Spleen (tissue), 11 donors: ENCODE measurements around the gene ARL6IP4. TPM values are rescaled to one million over a fixed set of nuclear protein-coding genes. Genes with fewer than 3 reads are reported as not detected.
"Not testable (repeated sequence)": the region's sequence is repeated elsewhere in the genome, so short reads cannot be mapped to it uniquely, and the experiment has no call there.

Experiments
- DNase-seq: peaks from one replicate; pipeline ENCODE4 v3.0.0-alpha.2; 2020
- H3K27ac ChIP-seq, 8 donors: fragments of 200-600 bp; sonication (generic) in 7 of 8; 1 replicate in 4 of 8; 2 replicates in 4 of 8; pipeline versions ENCODE4 v1.5.0 to v1.8.0; 2016 to 2021; ENCODE audit warnings: inconsistent platforms in 4 of 8, mild to moderate bottlenecking in 4 of 8, moderate library complexity in 1 of 8
- H3K27me3 ChIP-seq, 7 donors: fragments of 200-600 bp; sonication (generic) in 6 of 7; replicated peaks in 1 of 7; 1 replicate in 4 of 7; 2 replicates in 3 of 7; pipeline versions ENCODE4 v1.5.0 to v1.8.0; 2016 to 2021; ENCODE audit warnings: inconsistent platforms in 3 of 7, mild to moderate bottlenecking in 1 of 7
- H3K36me3 ChIP-seq, 6 donors: fragments of 200-600 bp; sonication (generic) in 5 of 6; 1 replicate in 4 of 6; 2 replicates in 2 of 6; pipeline versions ENCODE4 v1.5.0 to v1.8.0; 2016 to 2021; ENCODE audit warnings: inconsistent platforms in 2 of 6
- H3K4me1 ChIP-seq, 6 donors: fragments of 200-600 bp; sonication (generic) in 5 of 6; 1 replicate in 3 of 6; 2 replicates in 3 of 6; pipeline versions ENCODE4 v1.5.0 to v1.8.0; 2016 to 2021; ENCODE audit warnings: inconsistent platforms in 3 of 6
- H3K4me3 ChIP-seq, 8 donors: fragments of 200-600 bp; sonication (generic) in 7 of 8; 1 replicate in 4 of 8; 2 replicates in 4 of 8; pipeline versions ENCODE4 v1.5.0 to v1.8.0; 2016 to 2021; ENCODE audit warnings: inconsistent platforms in 4 of 8, mild to moderate bottlenecking in 4 of 8, moderate library complexity in 2 of 8
- H3K9me3 ChIP-seq, 8 donors: fragments of 200-600 bp; sonication (generic) in 7 of 8; 1 replicate in 4 of 8; 2 replicates in 4 of 8; pipeline versions ENCODE4 v1.5.0 to v1.8.0; 2016 to 2021; ENCODE audit warnings: inconsistent platforms in 4 of 8
- CTCF ChIP-seq, 11 experiments: fragments of 200-600 bp in 7 of 11; fragments of 450-650 bp in 4 of 11; sonication (generic) in 4 of 11; IDR thresholded peaks in 8 of 11; conservative IDR thresholded peaks in 3 of 11; 1 replicate in 7 of 11; 2 replicates in 4 of 11; pipeline versions ENCODE4 v1.4.0 to v1.8.0; 2016 to 2021; ENCODE audit warnings: antibody characterized with exemption in 11 of 11, inconsistent platforms in 4 of 11, mild to moderate bottlenecking in 1 of 11
- POLR2A ChIP-seq, 3 donors: fragments of 450-650 bp; IDR thresholded peaks; one replicate each; pipeline ENCODE4 v1.5.1; 2017; ENCODE audit warnings: antibody characterized with exemption in 3 of 3, mild to moderate bottlenecking in 1 of 3
- POLR2AphosphoS5 ChIP-seq, 3 donors: sonication (generic); formaldehyde crosslinking; IDR thresholded peaks; one replicate each; pipeline ENCODE4 v1.5.1; 2017; ENCODE audit warnings: antibody characterized with exemption in 3 of 3
- WGBS, 5 donors: extraction: QIAGEN DNeasy Blood & Tissue Kit in 3 of 5; methylation state at CpG; one replicate each; pipeline versions ENCODE4 v1.1.5 to v1.1.7; 2013 to 2018; 5-methylcytosine and 5-hydroxymethylcytosine counted together
- intact Hi-C: fragments of 100-400 bp; cut with DNase I; formaldehyde crosslinking; loops from one replicate; pipeline ENCODE4 v1.15.0; 2023; ENCODE audit warnings: low total_unique reads
- polyA plus RNA-seq, 3 donors: library from polyadenylated mRNA; stranded (reverse); fragments of 200-250 nt; gene quantifications; one replicate each; pipeline ENCODE4 v1.2.1, GENCODE V29; 2013
- total RNA-seq, 7 donors: library from RNA; depleted of rRNA in 3 of 7; stranded (reverse); fragments of >200 nt in 3 of 7; fragmentation: NEBNext Ultra II Directional in 4 of 7; extraction: Animal tissue kit (Norgen Biotek cat#: 25700) in 4 of 7; gene quantifications; one replicate each; pipeline versions ENCODE4 v1.1.0 to v1.2.1, GENCODE V29; 2016 to 2021
- donor health status: healthy with polysubstance abuse.
- donor health status: DM: no; HTN: no; CAD: no; lungs with moderate emphysema.
- donor health status: DM: no; HTN: no; CAD: no.
- donor health status: Bipolar disorder and iron deficiency.
- donor health status: healthy.
- donor health status: DM: no; HTN: no; CAD: no.
- donor health status: DM: yes; HTN: yes; CAD: no.

Gene ARL6IP4
- total and polyA plus RNA-seq, 10 donors = 150 to 419 (median 197) TPM

DNA sequence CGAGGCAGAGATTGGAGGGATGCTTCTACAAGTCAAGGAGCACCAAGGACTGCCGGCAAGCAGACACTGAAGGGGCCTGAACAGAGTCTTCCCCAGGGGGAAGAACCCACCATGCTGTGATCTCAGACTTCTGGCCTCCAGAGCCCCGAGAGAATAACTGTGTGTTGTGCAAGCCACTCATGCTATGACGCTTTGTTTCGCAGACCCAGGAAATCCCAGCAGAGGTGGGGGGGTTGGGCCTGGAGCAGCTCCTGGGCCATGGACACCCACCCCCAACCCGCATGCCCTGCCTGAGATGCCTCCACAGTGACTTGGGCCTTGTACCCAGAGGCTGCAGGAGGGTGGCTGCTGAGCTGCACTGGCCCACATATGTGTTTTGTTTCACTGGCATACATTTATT, 31.2 kb downstream of the ARL6IP4 start:
- TF ChIP-seq POLR2AphosphoS5 (IDR thresholded peaks at IDR 0.05) (no peak), CTCF (IDR thresholded peaks at IDR 0.05 in 8 of 11, conservative IDR thresholded peaks at IDR 0.05 in 3 of 11) (no peak), POLR2A (IDR thresholded peaks at IDR 0.05) (no peak)
- Histone ChIP-seq H3K27ac (no peak overlapping the region), H3K36me3 (peaks cover 0 to 69% (median 9%) of the 10 kb centered on the region in 6 donors), H3K4me1 (no peaks in the 10 kb centered on the region), H3K27me3 (no peaks in the 10 kb centered on the region), H3K4me3 (no peak overlapping the region), H3K9me3 (no peaks in the 10 kb centered on the region)
- no peak for DNase-seq
- intact Hi-C loops = no loop called here
- WGBS, 5 donors = 72 to 85% (median 77%) methylated on average over 6 of the region's 6 CpGs

DNA sequence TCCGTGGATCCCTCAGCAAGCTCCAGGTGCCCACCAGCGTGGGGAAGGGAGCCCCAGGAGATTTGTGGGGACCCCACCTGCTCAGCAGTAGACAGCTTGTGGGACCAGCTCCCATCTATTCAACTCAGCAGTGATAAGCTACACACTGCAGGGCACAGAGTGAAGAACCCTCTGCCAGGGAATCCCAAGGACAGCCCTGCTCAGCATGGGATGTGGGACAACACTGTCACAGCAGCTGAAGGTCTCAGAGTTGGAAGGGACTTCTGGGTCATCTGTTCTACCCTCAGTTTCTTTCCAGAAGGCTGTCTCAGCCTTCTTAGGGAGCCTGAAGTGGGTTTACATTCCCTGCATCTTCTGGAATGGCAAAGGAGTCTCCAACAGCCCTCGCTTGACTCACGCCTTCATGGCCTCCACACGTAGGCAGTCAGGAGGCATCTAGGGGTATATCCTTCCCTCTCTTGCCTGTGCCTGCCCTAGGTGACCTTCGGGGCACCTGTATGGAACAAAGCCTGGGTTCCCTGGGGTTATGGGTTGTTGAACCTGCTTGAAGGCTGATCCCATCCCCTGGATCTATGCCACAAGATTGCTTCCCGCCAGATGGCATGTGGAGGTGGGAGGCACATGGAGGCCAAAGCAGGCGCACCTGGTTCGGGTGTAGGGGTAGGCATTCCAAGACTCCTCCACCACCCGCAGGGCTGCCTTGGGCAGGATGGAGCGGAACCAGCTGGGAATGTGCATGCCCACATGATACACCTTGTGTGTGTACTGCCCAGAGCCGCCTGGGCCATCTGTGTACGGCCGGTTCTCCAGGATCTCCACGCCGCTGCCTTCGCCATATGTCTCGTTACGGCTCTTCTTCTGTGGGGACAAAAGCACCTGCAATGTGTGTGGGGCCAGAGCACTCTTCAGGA, 33.0 kb downstream of the ARL6IP4 start:
- TF ChIP-seq POLR2AphosphoS5 (IDR thresholded peaks at IDR 0.05) (no peak), CTCF (IDR thresholded peaks at IDR 0.05 in 8 of 11, conservative IDR thresholded peaks at IDR 0.05 in 3 of 11) (no peak), POLR2A (IDR thresholded peaks at IDR 0.05) (no peak)
- H3K27me3 ChIP-seq = no peaks in the 10 kb centered on the region
- peaks cover 0 to 52% (median 9%) of the 10 kb centered on the region in 6 donors for H3K36me3 ChIP-seq
- intact Hi-C loops = no loop called here
- 91 to 95% (median 93%) methylated on average over 18 to 19 of the region's 19 CpGs for WGBS, 5 donors
- H3K4me3 ChIP-seq = no peak overlapping the region
- no peaks in the 10 kb centered on the region for H3K9me3 ChIP-seq
- no peaks in the 10 kb centered on the region for H3K4me1 ChIP-seq
- DNase-seq = no peak
- no peak overlapping the region for H3K27ac ChIP-seq

DNA sequence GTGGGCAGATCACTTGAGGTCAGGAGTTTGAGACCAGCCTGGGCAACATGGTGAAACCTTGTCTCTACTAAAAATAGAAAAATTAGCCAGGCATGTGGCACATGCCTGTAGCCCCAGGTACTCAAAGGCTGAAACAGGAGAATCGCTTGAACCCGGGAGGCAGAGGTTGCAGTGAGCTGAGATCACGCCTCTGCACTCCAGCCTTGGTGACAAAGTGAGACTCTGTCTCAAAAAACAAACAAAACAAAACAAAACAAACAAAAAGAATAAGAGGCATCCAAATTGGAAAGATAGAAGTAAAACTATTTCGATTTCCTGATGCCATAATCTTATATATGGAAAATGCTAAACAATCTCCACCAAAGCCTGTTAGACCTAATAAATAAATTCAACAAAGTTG, 34.0 kb downstream of the ARL6IP4 start:
- H3K9me3 ChIP-seq, DNase-seq, H3K4me1 ChIP-seq, H3K27me3 ChIP-seq, intact Hi-C loops, H3K4me3 ChIP-seq, H3K27ac ChIP-seq: not testable (repeated sequence)
- H3K36me3 ChIP-seq = peaks cover 0 to 42% (median 4%) of the 10 kb centered on the region in 6 donors
- 95 to 98% (median 97%) methylated on average over 4 of the region's 4 CpGs for WGBS, 5 donors

DNA sequence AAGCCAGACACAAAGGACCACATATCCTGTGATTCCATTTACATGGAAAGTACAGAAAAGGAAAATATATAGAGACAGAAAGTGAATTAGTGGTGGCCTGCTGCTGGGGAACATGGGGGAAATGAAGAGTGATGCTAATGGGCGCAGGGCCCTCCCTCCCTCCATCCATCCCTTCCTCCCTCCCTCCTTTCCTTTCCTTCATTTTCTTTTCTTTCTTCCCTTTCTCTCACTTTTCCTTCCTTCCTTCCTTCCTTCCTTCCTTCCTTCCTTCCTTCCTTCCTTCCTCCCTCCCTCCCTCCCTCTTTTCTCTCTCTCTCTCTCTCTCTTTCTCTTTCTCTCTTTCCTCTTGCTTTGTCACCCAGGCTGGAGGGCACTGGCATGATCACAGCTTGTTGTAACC, 37.3 kb downstream of the ARL6IP4 start:
- Histone ChIP-seq H3K27me3 (no peaks in the 10 kb centered on the region), H3K4me3 (no peak overlapping the region), H3K27ac (no peak overlapping the region), H3K4me1 (no peaks in the 10 kb centered on the region), H3K36me3 (peaks cover 0 to 11% (median 0%) of the 10 kb centered on the region in 6 donors), H3K9me3 (no peaks in the 10 kb centered on the region)
- no peak for TF ChIP-seq POLR2A (IDR thresholded peaks at IDR 0.05)
- TF ChIP-seq CTCF (IDR thresholded peaks at IDR 0.05 in 8 of 11, conservative IDR thresholded peaks at IDR 0.05 in 3 of 11) = no peak
- no peak for TF ChIP-seq POLR2AphosphoS5 (IDR thresholded peaks at IDR 0.05)
- WGBS, 5 donors = 93 to 100% (median 96%) methylated on average over 1 of the region's 1 CpG
- intact Hi-C loops = no loop called here
- DNase-seq = no peak
